GM18517 (cell line): ENCODE results near the gene POLR1B.
"Not testable (repeated sequence)": the region's sequence is repeated elsewhere in the genome, so short reads cannot be mapped to it uniquely, and the experiment has no call there.

Source experiments
- ATAC-seq: cut with Tn5 transposase; IDR thresholded peaks from one replicate; pipeline ENCODE4 v1.9.1; 2021; ENCODE audit warnings: mild to moderate bottlenecking, moderate library complexity; ENCODE audit not compliant: unreplicated experiment

Gene POLR1B

GRCh38 chr2:112539306-112539705 is 3.0 kb upstream of the POLR1B start:
- ATAC-seq: no peak

GRCh38 chr2:112540906-112541305 is 1.4 kb upstream of the POLR1B start:
- no peak for ATAC-seq

GRCh38 chr2:112541315-112542122 is 746 bp upstream of the POLR1B start:
- peak; percentile 54 for ATAC-seq

DNA sequence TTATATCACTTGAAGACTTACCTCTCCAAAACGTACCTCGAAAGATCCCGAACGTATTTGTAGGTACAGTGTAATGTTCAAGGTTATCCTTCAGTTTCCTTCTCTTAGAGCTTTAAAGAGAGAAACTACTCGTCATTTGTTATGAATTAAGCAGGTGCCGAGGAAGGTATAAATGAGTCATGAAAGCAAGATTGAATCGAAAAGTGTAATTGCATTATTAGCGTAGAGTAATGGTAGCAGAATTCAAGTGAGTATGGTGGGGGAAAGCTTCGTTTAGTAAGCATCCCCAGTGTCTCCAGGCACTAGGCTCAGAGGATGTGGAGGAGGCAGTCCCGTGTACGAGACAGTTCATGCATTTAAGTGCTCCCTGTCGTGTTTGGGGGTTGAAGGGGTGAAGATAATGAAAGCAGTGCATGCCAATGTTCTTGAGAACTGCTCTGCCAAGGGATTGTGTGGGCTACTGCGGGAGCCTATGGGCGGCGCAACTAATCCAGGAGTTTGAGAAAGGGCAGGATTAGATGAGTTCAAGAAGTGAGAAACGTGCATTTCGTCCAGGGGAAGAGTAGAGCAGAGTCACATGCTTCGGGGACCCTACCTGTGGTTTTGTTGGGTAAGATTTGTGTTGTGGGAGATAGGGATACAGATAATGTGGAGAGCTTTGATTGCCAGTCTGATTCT is 858 bp downstream of the POLR1B start:
- ATAC-seq: no peak

DNA sequence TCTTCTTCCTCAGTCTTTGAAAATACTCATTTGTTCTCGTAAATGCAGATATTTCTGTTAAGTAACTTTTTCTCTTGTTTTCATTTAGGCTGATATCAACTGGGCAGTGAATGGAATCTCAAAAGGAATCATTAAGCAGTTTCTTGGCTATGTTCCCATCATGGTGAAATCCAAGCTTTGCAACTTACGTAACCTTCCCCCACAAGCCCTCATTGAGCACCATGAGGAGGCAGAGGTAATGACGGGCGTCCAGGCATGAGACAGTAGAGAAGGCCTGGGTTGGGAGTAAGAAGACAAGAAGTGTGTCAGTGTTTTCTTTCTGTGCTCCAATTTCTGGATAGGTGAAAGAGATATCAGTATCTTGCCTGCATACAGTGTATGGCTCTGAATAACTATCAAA is 5.1 kb downstream of the POLR1B start:
- ATAC-seq: no peak

DNA sequence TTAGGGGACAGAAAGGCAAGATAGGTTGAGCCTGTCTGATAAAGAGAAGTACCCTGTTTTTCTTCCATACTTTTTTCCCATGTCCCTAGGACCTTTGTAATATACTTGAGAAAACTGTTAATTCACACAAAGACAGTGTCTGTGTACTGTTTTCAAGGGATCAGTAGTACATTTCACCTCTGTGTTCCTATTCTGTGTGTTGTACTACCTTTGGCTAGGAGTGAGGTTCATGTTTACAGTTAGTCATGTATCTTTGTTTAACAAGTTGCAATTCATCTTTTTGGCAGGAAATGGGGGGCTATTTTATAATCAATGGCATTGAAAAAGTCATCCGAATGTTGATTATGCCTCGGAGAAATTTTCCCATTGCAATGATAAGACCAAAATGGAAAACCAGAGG is 6.7 kb downstream of the POLR1B start:
- no peak for ATAC-seq

DNA sequence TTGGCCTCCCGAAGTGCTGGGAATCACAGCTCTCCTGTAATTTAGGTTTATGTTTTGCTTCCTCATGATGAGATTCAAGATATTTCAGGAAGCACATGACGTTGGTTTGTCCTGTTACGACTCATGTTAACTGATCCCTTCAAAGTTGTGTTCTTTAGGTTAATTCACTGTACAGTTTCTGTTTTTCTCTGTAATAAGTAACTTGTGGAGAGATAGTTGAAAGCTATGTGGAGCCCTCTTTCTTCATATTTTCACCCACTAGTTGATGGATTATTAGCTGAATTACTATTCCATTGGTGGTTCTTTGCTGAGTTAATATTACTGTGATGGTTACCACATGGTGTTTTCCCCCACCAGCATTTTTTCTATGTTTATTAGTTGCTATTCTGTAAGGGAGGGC is 23.8 kb downstream of the POLR1B start:
- ATAC-seq: no peak

DNA sequence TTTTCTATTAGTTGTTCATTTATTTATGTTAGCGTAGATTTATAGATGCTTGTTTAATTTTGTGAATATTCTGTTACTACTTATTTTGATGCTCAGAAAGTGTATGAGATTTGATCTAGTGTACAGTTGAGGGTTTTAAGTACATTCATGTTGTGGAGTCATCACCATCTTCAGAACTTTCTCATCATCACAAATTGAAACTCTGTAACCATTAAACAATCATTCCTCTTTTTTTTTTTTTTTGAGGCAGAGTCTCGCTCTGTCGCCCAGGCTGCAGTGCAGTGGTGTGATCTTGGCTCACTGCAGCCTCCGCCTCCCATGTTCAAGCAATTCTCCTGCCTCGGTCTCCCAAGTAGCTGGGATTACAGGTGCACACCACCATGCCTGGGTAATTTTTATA is 24.2 kb downstream of the POLR1B start:
- ATAC-seq: not testable (repeated sequence)

- no peak for ATAC-seq
Observed at GRCh38 chr2:112572005-112572404, 29.7 kb downstream of the POLR1B start.

DNA sequence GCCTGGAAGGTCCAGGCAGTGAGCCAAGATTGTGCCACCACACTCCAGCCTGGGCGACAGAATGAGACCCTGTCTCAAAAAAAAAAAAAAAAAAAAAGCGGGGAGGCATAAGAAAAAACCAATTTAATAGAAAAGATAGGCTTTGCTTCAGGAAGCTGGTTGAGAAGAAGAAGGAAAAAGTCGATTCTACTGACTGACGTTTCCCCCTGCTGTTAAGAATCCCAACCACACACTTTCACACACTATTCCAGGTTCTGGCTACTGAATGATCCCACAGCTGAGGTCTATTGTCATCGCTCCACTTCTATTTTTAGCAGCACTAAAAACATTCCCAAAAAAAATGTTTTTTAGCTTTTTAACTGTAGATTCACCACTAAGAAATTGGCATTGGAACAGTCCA is 35.5 kb downstream of the POLR1B start:
- ATAC-seq: no peak

DNA sequence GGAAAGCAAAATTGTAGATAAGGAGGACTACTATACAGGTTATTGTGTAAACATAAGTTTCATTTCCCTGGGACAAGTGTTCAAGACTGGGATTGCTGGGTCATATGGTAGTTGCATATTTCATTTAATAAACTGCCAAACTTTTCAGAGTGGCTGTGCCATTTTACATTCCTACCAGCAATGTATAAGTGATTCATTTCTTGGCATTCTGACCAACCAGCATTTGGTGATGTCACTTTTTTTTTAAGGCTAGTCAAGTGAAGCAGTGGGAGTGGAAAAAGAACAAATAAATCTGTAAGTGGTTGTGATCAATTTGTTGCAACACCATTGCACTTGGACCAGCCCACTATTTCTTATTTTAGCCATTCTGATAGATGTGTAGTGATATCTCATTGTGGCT is 37.0 kb downstream of the POLR1B start:
- ATAC-seq: no peak

DNA sequence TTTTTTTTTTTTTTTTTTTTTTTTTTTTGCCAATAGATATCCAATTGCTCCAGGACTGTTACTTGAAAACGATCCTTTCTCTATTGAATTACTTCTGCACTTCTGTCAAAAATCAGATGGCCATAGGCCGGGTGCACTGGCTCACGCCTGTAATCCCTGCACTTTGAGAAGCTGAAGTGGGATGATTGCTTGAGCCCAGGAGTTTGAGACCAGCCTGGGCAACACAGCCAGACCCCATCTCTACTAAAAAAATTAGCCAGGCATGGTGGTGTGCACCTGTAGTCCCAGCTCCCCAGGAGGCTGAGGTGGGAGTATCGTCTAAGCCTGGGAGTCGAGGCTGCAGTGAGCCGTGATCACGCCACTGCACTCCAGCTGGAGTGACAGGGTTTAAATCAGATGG is 37.8 kb downstream of the POLR1B start:
- no peak for ATAC-seq

DNA sequence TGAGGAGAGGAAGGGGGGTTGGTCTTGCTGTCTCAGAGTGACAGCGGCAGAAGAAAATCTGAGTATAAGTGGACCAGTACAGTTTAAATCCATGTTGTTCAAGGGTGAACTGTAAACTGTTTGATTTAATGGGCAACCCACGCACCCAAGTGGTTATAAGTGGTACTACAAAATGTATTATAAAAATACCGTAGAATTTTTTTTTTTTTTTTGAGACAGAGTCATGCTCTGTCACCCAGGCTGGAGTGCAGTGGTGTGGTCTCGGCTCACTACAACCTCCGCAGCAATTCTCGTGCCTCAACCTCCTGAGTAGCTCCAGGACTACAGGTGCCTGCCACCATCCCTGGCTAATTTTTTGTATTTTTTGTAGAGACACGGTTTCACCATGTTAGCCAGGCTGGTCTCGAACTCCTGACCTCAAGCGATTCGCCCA is 40.1 kb downstream of the POLR1B start:
- ATAC-seq: no peak

GRCh38 chr2:112583497-112584133 is 41.4 kb downstream of the POLR1B start:
- ATAC-seq: no peak

DNA sequence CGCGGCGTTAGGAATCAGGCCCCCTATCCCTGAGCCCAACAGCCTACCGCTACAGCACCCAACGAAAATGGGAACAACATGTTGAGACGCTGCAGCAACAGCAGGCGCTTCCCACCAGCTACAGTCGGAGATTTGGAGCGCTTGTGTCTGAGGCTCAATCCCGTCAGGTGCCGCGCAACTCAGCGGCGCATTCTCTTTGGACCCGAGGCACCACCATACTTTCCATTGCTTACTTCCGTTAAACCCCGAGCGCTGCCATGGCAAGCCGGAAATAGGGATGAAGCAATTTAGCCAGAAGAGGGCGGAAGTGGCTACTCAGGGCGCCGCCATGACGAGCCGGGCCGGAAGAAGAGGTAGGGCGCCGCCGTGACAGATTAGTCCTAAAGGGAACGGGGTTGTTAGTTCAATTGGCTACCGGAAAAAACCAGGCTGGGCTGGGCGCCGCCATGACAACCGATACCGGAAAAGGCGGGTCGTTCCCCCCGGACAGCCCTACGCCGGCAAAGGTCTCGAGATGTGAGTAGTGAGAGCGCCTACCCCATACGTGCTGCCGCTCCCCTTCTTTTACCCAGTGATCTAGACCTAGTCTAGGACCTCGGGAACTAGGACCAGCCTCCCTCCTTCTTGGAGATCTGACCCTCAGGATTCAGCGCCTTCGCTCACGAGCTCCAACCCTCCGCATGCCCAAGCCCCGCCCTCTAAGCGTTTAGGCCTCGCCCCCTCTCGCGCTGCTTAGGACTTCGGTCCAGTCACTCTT is 42.0 kb downstream of the POLR1B start, which contains the start of gene CHCHD5:
CHCHD5 (plus strand) TSS at position 476 of the 757 bp plus-strand sequence; CDS start at position 515, 39 bp downstream.
- ATAC-seq: peak; percentile 90

DNA sequence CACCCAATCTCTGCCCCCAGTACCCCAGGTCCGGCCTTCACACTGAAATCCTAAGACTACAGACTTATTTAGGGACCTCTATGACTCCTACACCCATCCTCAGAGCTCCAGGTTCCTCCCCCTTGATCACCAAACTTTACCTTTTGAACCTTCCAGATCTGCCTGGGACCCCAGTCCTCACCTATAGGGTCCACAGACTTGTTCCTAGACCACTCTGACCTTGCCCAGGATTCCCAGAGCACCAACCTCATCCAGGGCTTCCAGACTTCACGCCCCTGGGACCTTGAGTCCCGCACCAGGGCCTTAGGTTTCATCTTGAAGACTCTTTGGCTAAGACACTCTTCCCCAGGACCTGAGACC is 42.6 kb downstream of the POLR1B start:
- no peak for ATAC-seq

DNA sequence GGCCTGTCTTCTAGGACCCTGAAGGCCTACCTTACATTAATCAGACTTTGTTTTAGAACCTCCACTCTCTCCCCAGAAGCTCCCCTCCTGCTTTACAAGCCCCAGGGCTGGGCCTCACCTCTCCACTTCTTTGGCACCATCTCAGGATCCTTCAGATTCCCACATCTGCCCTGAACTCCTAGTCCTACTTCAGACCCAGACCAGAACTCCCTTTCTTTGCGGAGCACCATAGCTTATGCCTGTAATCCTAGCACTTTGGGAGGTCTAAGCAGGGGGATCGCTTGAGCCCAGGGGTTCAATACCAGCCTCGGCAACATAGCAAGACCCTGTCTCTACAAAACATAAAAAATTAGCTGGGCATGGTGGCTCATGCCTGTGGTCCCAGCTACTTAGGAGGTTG is 43.1 kb downstream of the POLR1B start:
- ATAC-seq: no peak

DNA sequence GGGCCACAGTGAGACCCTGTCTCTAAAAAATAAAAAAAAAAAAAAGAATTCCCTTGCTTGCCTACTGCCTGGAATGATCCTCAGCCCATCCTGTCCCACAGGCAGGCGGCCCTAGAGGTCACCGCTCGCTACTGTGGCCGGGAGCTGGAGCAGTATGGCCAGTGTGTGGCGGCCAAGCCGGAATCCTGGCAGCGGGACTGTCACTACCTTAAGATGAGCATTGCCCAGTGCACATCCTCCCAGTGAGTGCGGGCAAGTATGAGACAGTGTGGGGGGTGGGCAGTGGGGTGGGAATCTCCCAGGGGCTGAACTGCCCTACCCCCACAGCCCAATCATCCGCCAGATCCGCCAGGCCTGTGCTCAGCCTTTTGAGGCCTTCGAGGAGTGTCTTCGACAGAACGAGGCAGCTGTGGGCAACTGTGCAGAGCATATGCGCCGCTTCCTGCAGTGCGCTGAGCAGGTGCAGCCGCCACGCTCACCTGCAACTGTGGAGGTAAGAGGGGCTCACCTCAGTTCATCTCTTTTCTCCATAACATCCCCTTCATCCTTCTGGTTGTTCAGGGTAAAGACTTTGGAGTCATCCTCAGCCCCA is 43.7 kb downstream of the POLR1B start:
- ATAC-seq: no peak

- no peak for ATAC-seq
Observed at GRCh38 chr2:112588611-112589045, 46.4 kb downstream of the POLR1B start.

DNA sequence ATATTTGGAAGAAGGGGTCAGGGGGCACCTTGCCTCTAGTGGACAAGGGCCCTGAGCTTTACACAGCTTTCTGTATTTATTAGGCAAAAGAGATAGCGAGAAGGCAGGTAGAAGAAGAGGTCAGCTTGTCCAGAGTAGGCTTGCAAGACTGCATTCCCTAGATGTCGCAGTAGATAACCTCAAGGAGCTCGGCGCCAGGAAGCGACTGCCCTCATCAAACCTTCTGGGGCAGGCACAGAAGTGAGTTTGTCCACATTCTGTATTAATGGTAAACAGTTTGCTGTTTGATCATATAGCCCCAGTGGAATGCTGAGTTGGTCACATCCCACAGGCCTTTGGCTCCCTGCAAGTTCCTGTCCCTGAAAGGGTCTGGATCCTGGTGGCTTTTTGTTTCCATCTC is 49.1 kb downstream of the POLR1B start:
- ATAC-seq: no peak

DNA sequence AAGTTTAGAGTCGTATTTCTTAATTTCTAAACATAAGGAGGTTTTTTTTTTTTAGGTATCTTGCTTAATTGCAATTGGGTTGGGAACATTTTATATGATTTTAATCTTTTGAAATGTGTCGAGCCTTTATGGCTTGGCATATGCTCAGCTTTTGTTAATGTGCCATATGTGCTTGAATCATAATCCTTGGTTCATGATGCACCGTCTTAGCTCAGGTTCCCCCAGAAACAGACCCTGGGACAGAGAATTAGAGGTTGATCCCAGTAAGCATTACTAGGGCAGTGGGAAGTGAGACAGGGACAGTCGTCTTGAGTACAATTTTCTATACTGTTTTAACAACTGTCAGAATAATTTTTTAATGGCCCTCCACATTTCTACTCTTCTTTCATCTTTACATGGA is 51.5 kb downstream of the POLR1B start:
- ATAC-seq: no peak
